Activated T-helper 17 cell treated with anti-CD3 and anti-CD28 coated beads, Interleukin-2, amount 50 U/mL, for 72 hours (primary cell): ENCODE results near the gene KRTAP5-5. TPM values are rescaled to one million over a fixed set of nuclear protein-coding genes. Genes with fewer than 3 reads are reported as not detected.
A peak's percentile ranks its signal among the peaks of the same experiment; 100 is the strongest.
"Not testable (repeated sequence)": the region's sequence is repeated elsewhere in the genome, so short reads cannot be mapped to it uniquely, and the experiment has no call there.

ENCODE experiments used
- ATAC-seq: fragments of 150-1000 bp; cut with Tn5 transposase; replicated peaks from 2 replicates; pipeline ENCODE4 v1.10.0; 2021; ENCODE audit warnings: mild to moderate bottlenecking, moderate library complexity
- H3K27ac Mint-ChIP-seq: one replicate; pipeline ENCODE4 v1.8.0; 2022; ENCODE audit warnings: mixed read lengths
- H3K27me3 Mint-ChIP-seq: one replicate; pipeline ENCODE4 v1.8.0; 2022; ENCODE audit warnings: mixed read lengths
- H3K36me3 Mint-ChIP-seq: one replicate; pipeline ENCODE4 v1.8.0; 2022; ENCODE audit warnings: low read depth, mild to moderate bottlenecking, mixed read lengths
- H3K4me1 Mint-ChIP-seq: one replicate; pipeline ENCODE4 v1.8.0; 2022; ENCODE audit warnings: mixed read lengths
- H3K4me3 Mint-ChIP-seq: one replicate; pipeline ENCODE4 v1.8.0; 2022; ENCODE audit warnings: mild to moderate bottlenecking, mixed read lengths
- H3K9me3 Mint-ChIP-seq: one replicate; pipeline ENCODE4 v1.8.0; 2022; ENCODE audit warnings: mixed read lengths
- total RNA-seq, 2 donors: library from RNA; stranded (reverse); gene quantifications; one replicate each; pipeline ENCODE4 v1.2.3, GENCODE V29; 2022

KRTAP5-5 gene, protein sequence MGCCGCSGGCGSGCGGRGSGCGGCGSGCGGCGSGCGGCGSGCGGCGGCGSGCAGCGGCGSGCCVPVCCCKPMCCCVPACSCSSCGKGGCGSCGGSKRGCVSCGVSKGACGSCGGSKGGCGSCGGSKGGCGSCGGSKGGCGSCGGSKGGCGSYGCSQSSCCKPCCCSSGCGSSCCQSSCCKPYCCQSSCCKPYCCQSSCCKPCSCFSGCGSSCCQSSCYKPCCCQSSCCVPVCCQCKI
- total RNA-seq: not detected

DNA sequence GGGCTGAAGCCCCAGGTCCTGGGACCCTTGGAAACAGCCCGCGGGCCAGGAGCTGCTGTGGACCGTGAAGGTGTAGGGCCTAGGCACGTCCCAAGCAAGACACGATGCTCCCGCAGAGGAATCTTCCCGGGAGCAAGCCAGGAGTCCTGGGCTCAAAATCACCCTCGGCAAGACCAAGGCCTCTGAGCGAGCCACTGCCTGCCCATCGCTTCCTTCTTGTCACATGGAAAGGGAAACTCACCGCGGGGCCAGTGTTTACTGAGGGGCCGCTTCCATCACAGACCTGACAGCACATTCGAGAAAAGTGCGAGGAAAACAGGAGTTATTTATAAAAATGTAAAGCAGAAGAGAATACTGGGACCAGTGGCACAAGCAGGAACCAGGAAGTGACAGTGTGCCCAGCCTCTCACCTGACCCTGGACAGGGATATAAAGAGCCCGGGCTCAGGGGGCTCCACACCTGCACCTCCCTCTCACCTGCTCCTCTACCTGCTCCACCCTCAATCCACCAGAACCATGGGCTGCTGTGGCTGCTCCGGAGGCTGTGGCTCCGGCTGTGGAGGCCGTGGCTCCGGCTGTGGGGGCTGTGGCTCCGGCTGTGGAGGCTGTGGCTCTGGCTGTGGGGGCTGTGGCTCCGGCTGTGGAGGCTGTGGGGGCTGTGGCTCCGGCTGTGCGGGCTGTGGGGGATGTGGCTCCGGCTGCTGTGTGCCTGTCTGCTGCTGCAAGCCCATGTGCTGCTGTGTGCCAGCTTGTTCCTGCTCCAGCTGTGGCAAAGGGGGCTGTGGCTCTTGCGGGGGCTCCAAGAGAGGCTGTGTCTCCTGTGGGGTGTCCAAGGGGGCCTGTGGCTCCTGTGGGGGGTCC is at the start of gene KRTAP5-5:
TSS of gene KRTAP5-5 (plus strand) at position 450 of the 860 bp plus-strand sequence. CDS start at position 516, 66 bp downstream.
- H3K36me3 Mint-ChIP-seq: no peaks in the 10 kb centered on the region
- H3K9me3 Mint-ChIP-seq: no peaks in the 10 kb centered on the region
- H3K27ac Mint-ChIP-seq: no peak within 1 kb of the TSS
- H3K4me3 Mint-ChIP-seq: no peak within 1 kb of the TSS
- no peak for ATAC-seq
- H3K4me1 Mint-ChIP-seq: no peaks in the 10 kb centered on the region
- peaks cover 23% of the 10 kb centered on the region for H3K27me3 Mint-ChIP-seq

DNA sequence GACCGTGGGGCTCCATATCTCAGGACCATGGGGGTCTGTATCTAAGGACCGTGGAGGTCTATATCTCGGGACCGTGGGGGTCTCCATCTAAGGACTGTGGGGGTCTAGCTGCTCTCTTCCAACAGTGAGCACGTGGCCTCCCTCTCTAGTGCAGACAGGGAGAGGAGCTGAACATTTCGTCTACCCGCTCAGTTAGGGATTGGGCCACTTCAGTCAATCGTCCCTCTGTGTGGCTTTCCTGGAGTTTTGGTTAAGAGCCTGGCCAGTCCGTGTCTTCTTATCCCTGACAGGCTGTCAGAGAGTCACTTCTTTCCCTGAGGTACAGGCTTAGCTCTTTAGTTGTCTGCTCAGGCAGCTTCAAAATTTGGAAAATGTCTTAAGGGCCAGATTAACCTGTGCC is 47.6 kb upstream of the KRTAP5-5 start:
- Mint-ChIP-seq H3K4me1 (no peaks in the 10 kb centered on the region), H3K4me3 (no peak overlapping the region), H3K36me3 (no peaks in the 10 kb centered on the region), H3K9me3 (no peaks in the 10 kb centered on the region), H3K27ac (no peak overlapping the region), H3K27me3 (no peaks in the 10 kb centered on the region)
- ATAC-seq: no peak

- ATAC-seq, H3K27me3 Mint-ChIP-seq, H3K9me3 Mint-ChIP-seq, H3K27ac Mint-ChIP-seq, H3K4me3 Mint-ChIP-seq, H3K36me3 Mint-ChIP-seq, H3K4me1 Mint-ChIP-seq: not testable (repeated sequence)
Measured at GRCh38 chr11:1582909-1583308, 46.7 kb upstream of the KRTAP5-5 start.

GRCh38 chr11:1584661-1585370 is 44.8 kb upstream of the KRTAP5-5 start, which contains the start of gene KRTAP5-1:
Gene KRTAP5-1, minus strand, starts transcription at chr11:1585283. Its CDS starts 34 bp downstream, at chr11:1585249.
- H3K9me3 Mint-ChIP-seq, H3K27me3 Mint-ChIP-seq, H3K4me3 Mint-ChIP-seq, H3K27ac Mint-ChIP-seq, H3K36me3 Mint-ChIP-seq, ATAC-seq: not testable (repeated sequence)
- H3K4me1 Mint-ChIP-seq: peaks cover 13% of the 10 kb centered on the region

DNA sequence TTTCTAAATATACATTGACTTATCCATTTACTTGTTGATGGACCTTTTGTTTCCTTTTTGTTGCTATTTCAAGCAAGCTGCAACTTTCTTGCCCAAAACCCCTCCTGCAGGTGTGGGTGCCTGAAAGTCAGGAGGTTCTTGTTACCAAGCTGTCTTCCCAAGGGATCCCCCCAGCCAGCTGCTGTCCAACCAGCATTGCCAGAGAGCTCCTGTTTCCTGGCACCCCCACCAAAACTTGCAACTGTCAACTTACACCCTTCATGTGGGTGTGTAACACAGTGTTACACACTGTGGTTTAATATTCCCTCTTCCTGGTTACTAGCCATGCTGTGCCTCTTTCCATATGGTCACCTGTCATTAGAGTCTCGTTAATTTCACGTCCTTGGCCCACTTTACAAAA is 42.9 kb upstream of the KRTAP5-5 start:
- Mint-ChIP-seq H3K27me3 (no peaks in the 10 kb centered on the region), H3K36me3 (no peaks in the 10 kb centered on the region), H3K4me1 (peaks cover 13% of the 10 kb centered on the region), H3K4me3 (no peak overlapping the region), H3K27ac (no peak overlapping the region), H3K9me3 (peaks cover 4% of the 10 kb centered on the region)
- ATAC-seq: no peak

GRCh38 chr11:1589191-1589963 is 40.2 kb upstream of the KRTAP5-5 start:
- Mint-ChIP-seq H3K4me1 (peaks cover 13% of the 10 kb centered on the region), H3K4me3 (peak overlapping the region; percentile 76), H3K27ac (peak overlapping the region; percentile 83)
- not testable (repeated sequence) for H3K9me3 Mint-ChIP-seq, H3K36me3 Mint-ChIP-seq, H3K27me3 Mint-ChIP-seq
- ATAC-seq: peak; percentile 73

GRCh38 chr11:1589996-1590395 is 39.6 kb upstream of the KRTAP5-5 start:
- ATAC-seq: no peak
- no peaks in the 10 kb centered on the region for H3K36me3 Mint-ChIP-seq
- H3K27ac Mint-ChIP-seq: no peak overlapping the region
- H3K4me3 Mint-ChIP-seq: peak overlapping the region; percentile 76
- H3K4me1 Mint-ChIP-seq: peaks cover 13% of the 10 kb centered on the region
- H3K27me3 Mint-ChIP-seq: no peaks in the 10 kb centered on the region
- H3K9me3 Mint-ChIP-seq: peaks cover 4% of the 10 kb centered on the region

DNA sequence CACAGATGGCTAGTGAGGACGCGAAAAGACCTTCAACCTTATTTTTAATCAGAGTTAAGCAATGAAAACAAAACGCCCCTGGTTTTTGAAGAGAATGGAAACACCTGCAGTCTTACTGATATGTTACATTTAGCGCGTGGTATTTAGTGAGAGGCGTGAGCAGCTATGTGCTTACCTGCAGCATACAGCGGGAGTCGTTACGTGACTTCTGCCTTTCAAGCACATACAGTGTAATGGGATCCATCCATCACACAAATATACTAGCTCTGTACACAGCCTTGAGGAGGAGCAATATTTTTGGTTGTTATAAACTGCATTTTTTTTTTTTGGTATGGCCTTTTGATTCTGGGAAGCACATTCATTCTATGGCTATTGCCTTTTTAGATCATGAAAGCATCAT is 36.9 kb upstream of the KRTAP5-5 start:
- Mint-ChIP-seq H3K4me3 (no peak overlapping the region), H3K4me1 (peaks cover 19% of the 10 kb centered on the region), H3K36me3 (no peaks in the 10 kb centered on the region), H3K27ac (no peak overlapping the region), H3K9me3 (peaks cover 4% of the 10 kb centered on the region), H3K27me3 (no peaks in the 10 kb centered on the region)
- no peak for ATAC-seq

DNA sequence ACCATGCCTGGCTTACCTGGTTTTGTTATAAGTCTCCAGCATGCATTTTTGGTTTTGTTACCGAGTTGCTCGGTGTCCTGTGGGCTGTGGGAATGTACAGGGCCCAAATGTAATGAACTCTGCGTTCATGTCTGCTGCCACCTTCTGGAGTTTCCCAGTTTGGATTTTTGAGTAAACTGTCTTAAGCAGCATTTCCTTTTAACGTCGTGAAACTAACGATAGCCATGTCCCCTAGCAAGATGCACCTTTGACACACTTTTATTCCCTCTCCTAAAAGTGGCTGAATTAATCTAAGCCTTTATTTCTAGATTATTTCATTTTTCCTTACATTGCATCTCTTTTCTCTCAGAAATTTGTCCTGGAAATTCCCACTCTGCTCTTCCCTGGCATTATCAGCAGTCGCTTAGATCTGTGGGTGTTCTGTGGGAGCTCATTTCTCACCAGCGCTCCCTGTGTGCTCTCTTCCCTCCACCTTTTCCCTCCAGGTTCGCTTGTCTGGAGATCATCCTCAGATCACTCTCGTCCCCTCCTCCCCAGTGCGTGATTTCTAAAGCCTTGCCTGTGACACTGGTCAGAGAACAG is 33.5 kb upstream of the KRTAP5-5 start:
- not testable (repeated sequence) for H3K27ac Mint-ChIP-seq, H3K4me3 Mint-ChIP-seq, ATAC-seq, H3K36me3 Mint-ChIP-seq, H3K4me1 Mint-ChIP-seq, H3K9me3 Mint-ChIP-seq
- H3K27me3 Mint-ChIP-seq: peaks cover 20% of the 10 kb centered on the region

DNA sequence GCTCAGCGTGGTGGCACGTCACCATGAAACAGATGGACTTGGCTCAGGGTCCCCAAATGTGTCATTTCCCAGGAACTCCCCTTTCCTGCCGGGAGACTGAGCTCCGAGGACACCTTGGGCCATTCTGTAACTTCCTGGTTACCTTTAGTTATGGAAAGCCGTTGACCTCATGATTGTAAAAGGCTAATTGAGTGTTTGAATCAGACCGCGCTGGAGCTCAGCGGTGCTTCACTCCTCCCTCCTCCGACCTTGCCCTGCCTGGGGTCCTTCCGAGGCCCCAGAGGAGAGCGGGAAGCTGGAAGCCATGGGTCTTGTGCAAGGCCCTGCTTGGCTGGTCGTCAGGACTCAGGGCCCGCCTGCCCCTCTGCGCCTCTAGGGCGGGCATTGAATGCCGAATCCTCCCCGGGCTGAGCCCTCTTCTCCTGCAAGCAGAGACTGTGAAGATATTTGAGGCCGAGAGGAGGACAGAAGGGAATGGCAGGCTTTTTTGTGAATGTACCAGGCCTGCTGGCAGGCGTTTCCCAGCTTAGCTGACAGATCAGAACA is 32.9 kb upstream of the KRTAP5-5 start:
- ATAC-seq, H3K9me3 Mint-ChIP-seq, H3K27ac Mint-ChIP-seq, H3K4me1 Mint-ChIP-seq, H3K36me3 Mint-ChIP-seq, H3K4me3 Mint-ChIP-seq: not testable (repeated sequence)
- H3K27me3 Mint-ChIP-seq: peaks cover 22% of the 10 kb centered on the region

GRCh38 chr11:1597331-1597993 is 32.1 kb upstream of the KRTAP5-5 start:
- no peaks in the 10 kb centered on the region for H3K36me3 Mint-ChIP-seq
- H3K4me1 Mint-ChIP-seq: peaks cover 6% of the 10 kb centered on the region
- peaks cover 26% of the 10 kb centered on the region for H3K27me3 Mint-ChIP-seq
- no peak overlapping the region for H3K27ac Mint-ChIP-seq
- no peaks in the 10 kb centered on the region for H3K9me3 Mint-ChIP-seq
- no peak overlapping the region for H3K4me3 Mint-ChIP-seq
- ATAC-seq: no peak

- Mint-ChIP-seq H3K27ac (no peak within 1 kb of the TSS), H3K36me3 (no peaks in the 10 kb centered on the region), H3K27me3 (peaks cover 27% of the 10 kb centered on the region), H3K9me3 (no peaks in the 10 kb centered on the region), H3K4me3 (no peak within 1 kb of the TSS), H3K4me1 (peaks cover 6% of the 10 kb centered on the region)
- no peak for ATAC-seq
Measured at GRCh38 chr11:1597994-1598380, 31.6 kb upstream of the KRTAP5-5 start, which contains the start of gene KRTAP5-2. Gene KRTAP5-2, minus strand, starts transcription at chr11:1598294. Its CDS starts 44 bp downstream, at chr11:1598250.

DNA sequence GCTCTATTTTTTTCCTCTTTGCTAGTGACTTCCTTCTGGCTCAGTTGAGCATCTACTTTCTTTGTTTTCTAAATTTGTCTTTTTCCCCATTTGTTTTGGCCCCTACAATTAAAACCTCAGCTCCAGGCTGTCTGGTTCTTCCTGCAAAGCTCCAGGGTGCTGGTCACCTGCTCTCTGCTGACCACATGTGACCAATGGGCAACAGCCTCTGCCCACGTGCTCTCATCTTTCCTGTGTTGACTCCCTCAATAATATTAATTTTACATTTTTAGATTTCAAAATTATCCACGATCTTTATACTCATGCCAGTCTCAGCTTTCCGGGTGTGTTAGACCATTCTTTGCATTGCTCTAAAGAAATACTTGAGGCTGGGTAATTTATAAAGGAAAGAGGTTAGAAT is 31.2 kb upstream of the KRTAP5-5 start:
- not testable (repeated sequence) for H3K27ac Mint-ChIP-seq, H3K9me3 Mint-ChIP-seq, H3K4me1 Mint-ChIP-seq, H3K36me3 Mint-ChIP-seq, ATAC-seq, H3K4me3 Mint-ChIP-seq
- H3K27me3 Mint-ChIP-seq: peaks cover 32% of the 10 kb centered on the region
